ENCODE data around the gene CYB561. TPM values are rescaled to one million over a fixed set of nuclear protein-coding genes. Genes with fewer than 3 reads are reported as not detected.
A peak's percentile ranks its signal among the peaks of the same experiment; 100 is the strongest.

CYB561 gene
- total and polyA plus RNA-seq, 8 donors, result 54.0 to 79.3 (median 63.4) TPM

GRCh38 chr17:63452962-63453551 is 7.0 kb upstream of the CYB561 start:
- TF ChIP-seq CTCF (IDR thresholded peaks at IDR 0.05), result no peak
- Histone ChIP-seq H3K27me3 (no peaks in the 10 kb centered on the region), H3K36me3 (no peaks in the 10 kb centered on the region), H3K9me3 (no peaks in the 10 kb centered on the region), H3K27ac (no peak overlapping the region), H3K4me1 (no peaks in the 10 kb centered on the region), H3K4me3 (no peak overlapping the region)
- intact Hi-C loops (cut with DNase I), result no loop called here
- ATAC-seq, result peak in 2 of 4 donors; percentile 11 to 54
- DNase-seq, result no peak
- 56 to 61% methylated on average over 7 of the region's 7 CpGs for WGBS, 2 donors
- no peak for FAIRE-seq

DNA sequence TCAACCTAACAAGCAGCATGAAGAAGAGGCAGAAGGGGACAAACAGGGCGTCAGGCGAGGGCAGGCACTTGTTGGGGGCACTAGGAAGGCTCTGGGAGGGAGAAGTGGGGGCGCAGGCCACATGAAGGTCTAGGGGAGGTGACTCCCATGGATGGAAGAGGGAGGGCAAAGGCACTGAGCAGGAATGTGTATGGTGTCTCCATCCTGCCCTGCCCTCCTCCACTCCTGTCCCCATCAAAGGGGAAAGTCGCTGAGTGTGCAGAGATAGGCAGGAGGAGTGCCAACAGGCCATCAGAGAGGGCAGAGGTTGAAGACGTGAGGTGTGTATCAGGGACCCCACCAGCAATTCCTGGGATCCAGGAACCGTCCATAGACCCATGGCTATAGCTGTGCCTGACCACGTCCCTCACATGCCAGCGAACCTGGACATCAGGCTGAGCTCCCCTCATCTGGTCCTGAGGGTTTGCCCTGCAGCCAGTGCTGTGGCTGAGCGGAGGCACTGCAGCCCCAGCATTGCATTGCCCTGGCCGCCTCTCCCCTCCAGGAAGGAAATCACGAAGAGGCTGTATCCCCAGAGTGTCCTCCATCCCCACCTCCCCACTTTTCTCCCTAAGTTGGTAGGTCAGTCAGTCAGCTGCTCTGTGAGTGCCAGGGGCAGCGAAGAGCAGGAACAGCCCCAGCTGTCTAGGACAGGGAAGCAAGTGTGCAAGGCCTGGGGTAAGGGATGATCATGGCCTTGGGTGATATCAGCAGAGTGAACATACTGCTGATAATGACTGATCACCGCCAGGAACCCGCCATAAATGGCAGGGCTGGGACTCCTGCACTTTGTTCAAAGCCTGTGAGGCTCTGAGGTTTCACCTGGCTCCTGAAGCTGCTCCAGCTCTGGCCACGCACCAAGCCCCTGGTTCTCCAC is 6.2 kb upstream of the CYB561 start:
- Histone ChIP-seq H3K9me3 (no peaks in the 10 kb centered on the region), H3K27ac (no peak overlapping the region), H3K27me3 (no peaks in the 10 kb centered on the region), H3K4me3 (no peak overlapping the region), H3K36me3 (no peaks in the 10 kb centered on the region), H3K4me1 (peaks cover 0 to 4% (median under 1%) of the 10 kb centered on the region in 3 donors)
- no peak for TF ChIP-seq CTCF (IDR thresholded peaks at IDR 0.05)
- intact Hi-C loops (cut with DNase I), result no loop called here
- WGBS, 2 donors, result 66 to 76% methylated on average over 15 of the region's 15 CpGs
- DNase-seq (no peak), FAIRE-seq (no peak), ATAC-seq (peak in 1 of 4 donors; percentile 27)

DNA sequence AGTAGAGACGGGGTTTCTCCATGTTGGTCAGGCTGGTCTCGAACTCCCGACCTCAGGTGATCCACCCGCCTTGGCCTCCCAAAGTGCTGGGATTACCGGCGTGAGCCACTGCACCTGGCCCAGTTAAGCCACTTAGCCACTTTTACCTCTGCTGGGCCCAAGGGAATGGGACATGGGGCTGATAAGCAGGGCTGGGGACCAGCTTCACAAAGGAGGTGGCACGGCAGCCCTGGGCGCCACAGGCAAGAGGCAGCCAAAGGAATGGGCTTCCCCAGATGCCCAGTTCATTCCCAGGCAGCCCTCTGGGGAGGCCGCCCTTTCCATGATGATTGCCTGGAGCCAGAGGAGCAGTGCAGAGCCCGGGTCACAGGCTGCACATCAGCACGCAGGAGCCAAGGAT is 5.0 kb upstream of the CYB561 start:
- Histone ChIP-seq H3K36me3 (no peaks in the 10 kb centered on the region), H3K27me3 (no peaks in the 10 kb centered on the region), H3K27ac (no peak overlapping the region), H3K4me1 (peaks cover 0 to 9% (median 7%) of the 10 kb centered on the region in 3 donors), H3K9me3 (no peaks in the 10 kb centered on the region), H3K4me3 (no peak overlapping the region)
- DNase-seq, result no peak
- no peak for TF ChIP-seq CTCF (IDR thresholded peaks at IDR 0.05)
- intact Hi-C loops (cut with DNase I), result no loop called here
- WGBS, 2 donors, result 85% methylated on average over 10 to 11 of the region's 11 CpGs
- no peak for FAIRE-seq
- ATAC-seq, result no peak

GRCh38 chr17:63450551-63450950 is 4.4 kb upstream of the CYB561 start:
- Histone ChIP-seq H3K36me3 (no peaks in the 10 kb centered on the region), H3K4me1 (peaks cover 0 to 9% (median 7%) of the 10 kb centered on the region in 3 donors), H3K4me3 (no peak overlapping the region), H3K27ac (no peak overlapping the region), H3K9me3 (no peaks in the 10 kb centered on the region), H3K27me3 (no peaks in the 10 kb centered on the region)
- TF ChIP-seq CTCF (IDR thresholded peaks at IDR 0.05), result no peak
- ATAC-seq (no peak), FAIRE-seq (no peak), DNase-seq (no peak)
- intact Hi-C loops (cut with DNase I), result no loop called here
- 42 to 46% methylated on average over 11 of the region's 11 CpGs for WGBS, 2 donors

DNA sequence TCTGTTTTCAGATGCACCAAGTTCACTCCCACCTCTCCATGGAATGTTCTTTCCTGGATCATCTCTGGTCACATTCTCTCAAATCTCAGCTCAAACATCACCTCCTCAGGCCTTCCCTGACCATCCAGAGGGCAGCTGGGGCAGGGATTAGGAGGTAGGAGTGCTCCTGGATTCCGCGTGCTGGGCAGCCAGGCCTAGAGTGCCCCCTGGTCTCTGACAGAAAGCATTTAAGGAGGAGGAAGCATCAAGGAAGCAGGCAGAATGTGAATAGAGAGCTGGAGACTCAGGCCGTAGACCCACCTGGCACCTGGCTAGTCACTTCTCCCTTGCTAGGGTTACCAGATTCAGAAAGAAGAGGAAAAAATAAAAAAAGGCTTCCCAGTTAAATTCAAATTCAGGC is 2.5 kb upstream of the CYB561 start:
- FAIRE-seq, result no peak
- H3K4me1 ChIP-seq, result peaks cover 7 to 16% (median 11%) of the 10 kb centered on the region in 3 donors
- no peaks in the 10 kb centered on the region for H3K36me3 ChIP-seq
- H3K27me3 ChIP-seq, result no peaks in the 10 kb centered on the region
- WGBS, 2 donors, result 88 to 91% methylated on average over 3 of the region's 3 CpGs
- no peak for ATAC-seq
- H3K4me3 ChIP-seq, result no peak overlapping the region
- intact Hi-C loops (cut with DNase I), result no loop called here
- H3K9me3 ChIP-seq, result no peaks in the 10 kb centered on the region
- DNase-seq, result peak in 1 of 6 donors; percentile 19
- no peak for TF ChIP-seq CTCF (IDR thresholded peaks at IDR 0.05)
- no peak overlapping the region for H3K27ac ChIP-seq
